DOHH2 (cell line): ENCODE measurements around the gene PDXK.

Source experiments
- CTCF ChIP-seq: fragments of 200-600 bp; sonication (generic); IDR thresholded peaks from one replicate; pipeline ENCODE4 v1.5.1; 2014; ENCODE audit warnings: antibody characterized with exemption, mild to moderate bottlenecking, low read depth, low read length; ENCODE audit not compliant: poor library complexity, severe bottlenecking
- EZH2phosphoT487 ChIP-seq: fragments of 200-600 bp; sonication (generic); IDR thresholded peaks from 2 replicates; pipeline ENCODE4 v1.6.1; 2017; ENCODE audit warnings: borderline replicate concordance, mild to moderate bottlenecking, antibody characterized with exemption, low read length, moderate library complexity, mixed read lengths

- TF ChIP-seq CTCF (no peak), EZH2phosphoT487 (no peak)
Observed at GRCh38 chr21:43806017-43806710, 87.2 kb downstream of the PDXK start.
